Esophagus muscularis mucosa (tissue), 4 donors: ENCODE measurements around the gene SOX15.

Source experiments
- EP300 ChIP-seq: sonication (generic); formaldehyde crosslinking; IDR thresholded peaks from one replicate; pipeline ENCODE4 v1.6.1; 2017; ENCODE audit warnings: antibody characterized with exemption
- POLR2A ChIP-seq: fragments of 450-650 bp; IDR thresholded peaks from one replicate; pipeline ENCODE4 v1.6.1; 2017; ENCODE audit warnings: antibody characterized with exemption, moderate library complexity, mild to moderate bottlenecking, low read depth
- TF ChIP-seq, protein P1 (sequence below), 3 experiments: fragments of 200-600 bp in 2 of 3; fragments of 450-650 bp in 1 of 3; sonication (generic) in 2 of 3; IDR thresholded peaks; one replicate each; pipeline ENCODE4 v1.5.1; 2017 to 2019; ENCODE audit warnings: antibody characterized with exemption in 3 of 3, mild to moderate bottlenecking in 2 of 3, moderate library complexity in 1 of 3

GRCh38 chr17:7544911-7545310 lies 45.0 kb downstream of the SOX15 start:
- TF ChIP-seq EP300 = no peak
- TF ChIP-seq, protein P1, sequence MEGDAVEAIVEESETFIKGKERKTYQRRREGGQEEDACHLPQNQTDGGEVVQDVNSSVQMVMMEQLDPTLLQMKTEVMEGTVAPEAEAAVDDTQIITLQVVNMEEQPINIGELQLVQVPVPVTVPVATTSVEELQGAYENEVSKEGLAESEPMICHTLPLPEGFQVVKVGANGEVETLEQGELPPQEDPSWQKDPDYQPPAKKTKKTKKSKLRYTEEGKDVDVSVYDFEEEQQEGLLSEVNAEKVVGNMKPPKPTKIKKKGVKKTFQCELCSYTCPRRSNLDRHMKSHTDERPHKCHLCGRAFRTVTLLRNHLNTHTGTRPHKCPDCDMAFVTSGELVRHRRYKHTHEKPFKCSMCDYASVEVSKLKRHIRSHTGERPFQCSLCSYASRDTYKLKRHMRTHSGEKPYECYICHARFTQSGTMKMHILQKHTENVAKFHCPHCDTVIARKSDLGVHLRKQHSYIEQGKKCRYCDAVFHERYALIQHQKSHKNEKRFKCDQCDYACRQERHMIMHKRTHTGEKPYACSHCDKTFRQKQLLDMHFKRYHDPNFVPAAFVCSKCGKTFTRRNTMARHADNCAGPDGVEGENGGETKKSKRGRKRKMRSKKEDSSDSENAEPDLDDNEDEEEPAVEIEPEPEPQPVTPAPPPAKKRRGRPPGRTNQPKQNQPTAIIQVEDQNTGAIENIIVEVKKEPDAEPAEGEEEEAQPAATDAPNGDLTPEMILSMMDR (IDR thresholded peaks at IDR 0.05) = no peak
- no peak for TF ChIP-seq POLR2A
